Measurements from ENCODE around the gene IL1RAPL1. TPM values are rescaled to one million over a fixed set of nuclear protein-coding genes. Genes with fewer than 3 reads are reported as not detected.

Gene IL1RAPL1
- total RNA-seq (not detected), total RNA-seq (0 reads per million in 2 donors)

DNA sequence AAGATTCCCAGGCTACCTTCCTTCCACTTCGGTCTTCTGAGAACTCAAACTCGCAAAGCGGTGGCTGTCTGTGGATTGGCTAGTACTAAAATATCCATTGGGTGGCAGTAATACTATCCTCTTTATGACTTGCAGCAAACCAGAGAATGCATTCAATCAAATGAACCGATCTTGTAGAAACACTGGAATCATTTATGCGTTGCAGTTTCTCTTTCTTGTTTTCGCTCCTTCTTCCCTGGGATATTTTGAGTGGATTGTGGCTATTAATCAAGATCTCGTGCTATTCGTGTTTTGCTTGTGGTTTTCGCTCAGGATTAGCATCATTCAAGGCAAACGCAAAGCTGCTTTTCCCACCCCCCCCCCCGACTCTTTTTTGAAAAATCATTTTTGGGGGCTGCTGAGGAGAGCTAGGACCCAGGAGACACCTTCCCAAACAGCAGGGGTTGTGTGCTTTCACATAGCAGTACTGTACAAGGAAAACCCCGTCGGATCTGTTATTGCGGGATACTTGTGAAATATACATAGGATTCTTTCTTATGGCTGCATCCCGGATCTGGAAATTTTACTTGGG is at the start of gene IL1RAPL1:
IL1RAPL1 (plus strand) TSS at position 466 of the 571 bp plus-strand sequence.
- H3K4me1 Mint-ChIP-seq, result no peaks in the 10 kb centered on the region
- DNase-seq (no peak), ATAC-seq (no peak)
- no peaks in the 10 kb centered on the region for H3K27me3 Mint-ChIP-seq
- no peaks in the 10 kb centered on the region for H3K9me3 ChIP-seq (ENCODE audit: control insufficient read depth, low read length, poor library complexity, severe bottlenecking)
- no peak within 1 kb of the TSS for H3K4me3 Mint-ChIP-seq
- no peaks in the 10 kb centered on the region for H3K36me3 Mint-ChIP-seq (ENCODE audit: low read depth)
- no peak within 1 kb of the TSS for H3K27ac Mint-ChIP-seq

DNA sequence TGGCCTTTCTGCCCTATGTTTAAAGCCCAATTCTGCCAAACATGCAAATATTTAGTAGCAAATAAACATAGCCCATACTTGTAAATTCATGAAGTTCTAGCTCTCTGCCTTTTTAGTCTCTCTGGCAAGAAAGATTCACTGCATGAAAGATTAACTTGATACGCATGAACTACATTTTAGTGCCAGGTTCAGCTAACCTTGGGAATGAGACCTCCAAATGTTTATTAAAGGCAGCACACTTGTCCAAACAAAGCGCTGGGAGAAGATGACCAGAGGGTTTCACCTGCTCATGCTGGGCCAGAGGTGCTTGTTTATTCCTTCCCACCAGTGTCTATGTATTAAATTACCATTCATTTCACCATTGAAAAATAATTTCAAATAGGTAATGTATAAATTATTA is 44.5 kb upstream of the IL1RAPL1 start:
- Mint-ChIP-seq H3K4me3 (no peak overlapping the region), H3K36me3 (ENCODE audit: low read depth) (no peaks in the 10 kb centered on the region), H3K27ac (no peak overlapping the region), H3K27me3 (no peaks in the 10 kb centered on the region), H3K4me1 (no peaks in the 10 kb centered on the region)
- no peak for DNase-seq
- no peak for ATAC-seq
- H3K9me3 ChIP-seq (ENCODE audit: control insufficient read depth, low read length, poor library complexity, severe bottlenecking), result no peaks in the 10 kb centered on the region

DNA sequence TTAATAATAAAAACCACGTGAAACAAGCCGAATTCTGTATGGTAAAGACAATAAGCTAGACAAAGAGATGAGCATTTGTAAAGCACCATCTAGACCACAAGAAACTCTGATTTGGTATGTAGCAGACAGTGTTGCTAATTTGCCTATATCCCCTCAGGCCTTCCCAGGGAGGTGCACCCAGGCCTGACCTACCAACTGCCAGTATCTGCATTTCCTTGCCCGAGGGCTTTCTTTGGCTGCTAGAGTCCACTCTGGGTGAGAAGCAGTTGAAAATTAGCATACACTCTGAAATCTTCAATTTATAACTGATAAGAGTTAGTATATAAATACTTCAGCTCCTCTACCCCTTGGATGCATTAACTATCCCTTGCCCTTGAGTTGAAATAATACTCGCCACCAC is 37.4 kb upstream of the IL1RAPL1 start:
- DNase-seq, result no peak
- Mint-ChIP-seq H3K4me3 (no peak overlapping the region), H3K36me3 (ENCODE audit: low read depth) (no peaks in the 10 kb centered on the region), H3K27me3 (no peaks in the 10 kb centered on the region), H3K27ac (no peak overlapping the region), H3K4me1 (no peaks in the 10 kb centered on the region)
- H3K9me3 ChIP-seq (ENCODE audit: control insufficient read depth, low read length, poor library complexity, severe bottlenecking), result no peaks in the 10 kb centered on the region
- no peak for ATAC-seq

- no peak for ATAC-seq
- Mint-ChIP-seq H3K27ac (no peak overlapping the region), H3K36me3 (ENCODE audit: low read depth) (no peaks in the 10 kb centered on the region), H3K27me3 (no peaks in the 10 kb centered on the region), H3K4me3 (no peak overlapping the region), H3K4me1 (no peaks in the 10 kb centered on the region)
- no peak for DNase-seq
- H3K9me3 ChIP-seq (ENCODE audit: control insufficient read depth, low read length, poor library complexity, severe bottlenecking), result no peaks in the 10 kb centered on the region
Measured at GRCh38 chrX:28550331-28550872, 36.8 kb upstream of the IL1RAPL1 start.

DNA sequence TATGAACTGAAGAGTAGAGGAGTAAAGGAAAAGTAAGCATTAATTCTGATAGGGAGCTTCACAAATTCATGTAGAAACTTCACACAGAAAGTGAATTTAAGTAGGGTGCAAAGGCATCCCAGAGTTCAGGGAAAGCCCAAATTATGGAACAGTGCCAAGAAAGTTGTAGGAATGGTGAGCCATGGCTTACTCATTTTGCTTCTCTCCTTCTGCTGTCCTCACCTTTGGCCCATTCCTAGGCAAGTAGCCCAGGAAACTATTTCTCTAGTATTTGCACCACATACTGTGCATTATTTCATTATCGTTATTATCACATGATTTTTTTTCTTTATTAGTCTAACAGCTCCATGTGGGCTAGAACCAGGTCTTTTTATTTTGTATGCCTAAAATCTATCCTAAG is 34.9 kb upstream of the IL1RAPL1 start:
- no peaks in the 10 kb centered on the region for H3K4me1 Mint-ChIP-seq
- H3K4me3 Mint-ChIP-seq, result no peak overlapping the region
- H3K27ac Mint-ChIP-seq, result no peak overlapping the region
- DNase-seq (no peak), ATAC-seq (no peak)
- H3K9me3 ChIP-seq (ENCODE audit: control insufficient read depth, low read length, poor library complexity, severe bottlenecking), result no peaks in the 10 kb centered on the region
- no peaks in the 10 kb centered on the region for H3K27me3 Mint-ChIP-seq
- H3K36me3 Mint-ChIP-seq (ENCODE audit: low read depth), result no peaks in the 10 kb centered on the region

DNA sequence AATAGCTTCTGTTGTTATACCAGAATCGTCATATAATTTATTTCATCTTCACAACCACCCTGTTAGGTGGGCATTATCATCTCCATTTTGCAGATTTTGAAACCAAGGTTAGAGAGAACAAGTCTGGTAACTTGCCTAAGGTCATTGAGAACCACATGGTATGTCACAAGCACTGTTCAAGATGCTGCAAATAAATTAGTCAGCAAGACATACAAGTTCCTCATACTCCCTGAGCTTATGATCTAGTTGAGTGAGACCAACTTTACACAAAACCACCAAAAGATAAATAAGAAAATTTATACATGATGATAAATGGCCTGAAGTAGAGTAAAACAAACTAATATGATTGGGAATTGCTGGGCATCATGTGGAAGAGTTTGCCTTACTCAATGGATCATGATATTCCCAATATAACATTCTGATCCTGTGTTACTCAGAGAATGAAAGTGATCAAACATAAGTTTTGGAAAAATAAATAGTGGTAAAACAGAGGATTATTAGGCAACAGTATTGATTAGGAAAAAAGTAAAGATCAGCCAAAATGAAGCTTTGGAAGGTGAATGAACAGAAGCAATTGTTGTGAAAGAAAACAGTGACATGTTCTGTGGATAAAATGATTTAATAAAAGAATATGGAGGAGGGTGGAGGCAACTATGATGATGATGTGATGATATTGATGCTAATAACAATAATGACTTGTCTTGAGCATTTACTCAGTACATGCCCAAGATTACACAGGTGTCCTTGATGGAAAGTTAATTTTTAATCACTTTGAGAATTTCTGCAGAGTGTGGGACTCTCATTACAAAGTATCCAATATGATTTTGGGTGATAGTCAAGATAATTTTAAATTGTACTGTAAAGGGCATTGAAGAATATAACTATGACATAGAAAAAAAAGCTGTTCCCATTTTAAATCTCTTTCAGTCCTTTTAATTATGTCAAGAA is 34.1 kb upstream of the IL1RAPL1 start:
- no peaks in the 10 kb centered on the region for H3K9me3 ChIP-seq (ENCODE audit: control insufficient read depth, low read length, poor library complexity, severe bottlenecking)
- no peak for ATAC-seq
- H3K4me1 Mint-ChIP-seq, result no peaks in the 10 kb centered on the region
- H3K27me3 Mint-ChIP-seq, result no peaks in the 10 kb centered on the region
- no peak for DNase-seq
- no peak overlapping the region for H3K27ac Mint-ChIP-seq
- H3K36me3 Mint-ChIP-seq (ENCODE audit: low read depth), result no peaks in the 10 kb centered on the region
- H3K4me3 Mint-ChIP-seq, result no peak overlapping the region

DNA sequence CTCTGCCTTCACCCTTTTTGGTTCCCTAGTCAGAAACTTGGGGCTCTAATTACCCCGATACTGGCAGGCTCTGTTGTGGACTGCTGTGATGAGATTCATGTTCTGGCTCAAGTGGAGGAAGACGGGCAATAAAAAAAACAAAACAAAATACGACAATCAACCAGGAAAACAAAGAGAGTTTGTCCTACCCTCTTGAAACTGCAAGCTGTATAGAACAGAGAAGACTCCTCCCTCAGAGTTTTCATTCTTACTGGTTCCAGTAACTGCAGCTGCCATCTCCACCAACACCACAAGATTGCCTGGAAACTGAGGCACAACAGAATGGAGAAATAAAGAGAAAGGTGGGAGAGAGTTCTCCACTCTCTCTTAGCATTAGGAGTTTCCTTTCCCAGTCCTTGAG is 11.1 kb upstream of the IL1RAPL1 start:
- no peak overlapping the region for H3K27ac Mint-ChIP-seq
- H3K9me3 ChIP-seq (ENCODE audit: control insufficient read depth, low read length, poor library complexity, severe bottlenecking), result no peaks in the 10 kb centered on the region
- no peaks in the 10 kb centered on the region for H3K36me3 Mint-ChIP-seq (ENCODE audit: low read depth)
- ATAC-seq (no peak), DNase-seq (no peak)
- no peaks in the 10 kb centered on the region for H3K4me1 Mint-ChIP-seq
- H3K4me3 Mint-ChIP-seq, result no peak overlapping the region
- H3K27me3 Mint-ChIP-seq, result no peaks in the 10 kb centered on the region

GRCh38 chrX:28581522-28581921 is 5.7 kb upstream of the IL1RAPL1 start:
- Mint-ChIP-seq H3K36me3 (ENCODE audit: low read depth) (no peaks in the 10 kb centered on the region), H3K4me3 (no peak overlapping the region), H3K4me1 (no peaks in the 10 kb centered on the region), H3K27me3 (no peaks in the 10 kb centered on the region), H3K27ac (no peak overlapping the region)
- no peaks in the 10 kb centered on the region for H3K9me3 ChIP-seq (ENCODE audit: control insufficient read depth, low read length, poor library complexity, severe bottlenecking)
- ATAC-seq (no peak), DNase-seq (no peak)

GRCh38 chrX:28582511-28582910 is 4.7 kb upstream of the IL1RAPL1 start:
- ATAC-seq (no peak), DNase-seq (no peak)
- H3K27ac Mint-ChIP-seq, result no peak overlapping the region
- H3K4me3 Mint-ChIP-seq, result no peak overlapping the region
- H3K9me3 ChIP-seq (ENCODE audit: control insufficient read depth, low read length, poor library complexity, severe bottlenecking), result no peaks in the 10 kb centered on the region
- no peaks in the 10 kb centered on the region for H3K27me3 Mint-ChIP-seq
- no peaks in the 10 kb centered on the region for H3K36me3 Mint-ChIP-seq (ENCODE audit: low read depth)
- no peaks in the 10 kb centered on the region for H3K4me1 Mint-ChIP-seq

- Mint-ChIP-seq H3K36me3 (ENCODE audit: low read depth) (no peaks in the 10 kb centered on the region), H3K27me3 (no peaks in the 10 kb centered on the region), H3K4me1 (no peaks in the 10 kb centered on the region), H3K27ac (no peak overlapping the region), H3K4me3 (no peak overlapping the region)
- no peaks in the 10 kb centered on the region for H3K9me3 ChIP-seq (ENCODE audit: control insufficient read depth, low read length, poor library complexity, severe bottlenecking)
- no peak for DNase-seq
- ATAC-seq, result no peak
Measured at GRCh38 chrX:28584025-28584424, 3.2 kb upstream of the IL1RAPL1 start.

GRCh38 chrX:28585767-28586166 is 1.5 kb upstream of the IL1RAPL1 start:
- Mint-ChIP-seq H3K36me3 (ENCODE audit: low read depth) (no peaks in the 10 kb centered on the region), H3K4me1 (no peaks in the 10 kb centered on the region), H3K27me3 (no peaks in the 10 kb centered on the region), H3K4me3 (no peak overlapping the region), H3K27ac (no peak overlapping the region)
- H3K9me3 ChIP-seq (ENCODE audit: control insufficient read depth, low read length, poor library complexity, severe bottlenecking), result no peaks in the 10 kb centered on the region
- ATAC-seq (no peak), DNase-seq (no peak)

DNA sequence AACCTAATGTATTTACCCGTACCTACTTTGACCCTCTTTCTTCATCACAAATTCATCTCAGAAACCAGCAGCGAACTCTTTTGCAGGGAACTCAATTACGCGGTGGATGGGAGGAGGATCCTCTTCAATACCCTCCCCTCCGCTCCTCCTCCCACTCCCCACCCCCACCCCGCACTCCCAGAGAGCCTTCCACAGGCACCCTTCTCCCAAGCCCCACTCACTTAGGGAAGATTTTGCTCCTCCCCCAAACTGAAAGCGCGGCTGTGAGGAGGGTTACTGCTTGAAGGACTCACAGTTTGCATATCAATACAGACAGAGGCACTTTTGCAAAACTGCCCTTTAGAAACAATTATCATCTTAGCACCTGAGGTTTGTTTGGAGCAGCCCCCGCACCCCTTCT is 960 bp upstream of the IL1RAPL1 start:
- no peak overlapping the region for H3K4me3 Mint-ChIP-seq
- DNase-seq (no peak), ATAC-seq (no peak)
- H3K27ac Mint-ChIP-seq, result no peak overlapping the region
- no peaks in the 10 kb centered on the region for H3K9me3 ChIP-seq (ENCODE audit: control insufficient read depth, low read length, poor library complexity, severe bottlenecking)
- no peaks in the 10 kb centered on the region for H3K36me3 Mint-ChIP-seq (ENCODE audit: low read depth)
- H3K27me3 Mint-ChIP-seq, result no peaks in the 10 kb centered on the region
- H3K4me1 Mint-ChIP-seq, result no peaks in the 10 kb centered on the region

DNA sequence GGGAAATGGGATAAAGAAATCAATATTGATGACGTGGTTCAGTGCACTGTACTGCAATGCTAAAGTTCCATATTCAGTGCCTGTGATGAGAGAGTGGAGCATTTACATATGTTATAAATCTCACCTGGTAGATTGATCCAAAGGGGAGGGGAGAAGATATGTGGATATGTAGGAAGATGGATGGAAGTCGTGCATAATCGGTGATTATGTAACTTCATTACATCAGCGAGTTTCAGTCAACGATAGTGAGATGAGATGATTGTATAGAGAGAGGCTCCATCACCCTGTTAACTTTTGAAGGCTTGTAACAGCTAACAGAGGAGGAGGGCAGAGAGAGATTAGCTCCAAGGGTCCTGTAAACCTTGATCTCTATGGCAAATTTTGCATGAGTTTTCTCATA is 1.8 kb downstream of the IL1RAPL1 start:
- H3K27ac Mint-ChIP-seq, result no peak overlapping the region
- DNase-seq (no peak), ATAC-seq (no peak)
- H3K36me3 Mint-ChIP-seq (ENCODE audit: low read depth), result no peaks in the 10 kb centered on the region
- H3K4me1 Mint-ChIP-seq, result no peaks in the 10 kb centered on the region
- no peaks in the 10 kb centered on the region for H3K9me3 ChIP-seq (ENCODE audit: control insufficient read depth, low read length, poor library complexity, severe bottlenecking)
- H3K27me3 Mint-ChIP-seq, result no peaks in the 10 kb centered on the region
- no peak overlapping the region for H3K4me3 Mint-ChIP-seq

Measured in T-helper 17 cell (primary cell).